Measurements from ENCODE around the gene POU3F4. TPM values are rescaled to one million over a fixed set of nuclear protein-coding genes. Genes with fewer than 3 reads are reported as not detected.

The POU3F4 gene
- total and polyA plus RNA-seq, 9 of the 15 experiments (the other 6 are each of a cell fraction or from before 2014, with no cell fraction given): not detected

DNA sequence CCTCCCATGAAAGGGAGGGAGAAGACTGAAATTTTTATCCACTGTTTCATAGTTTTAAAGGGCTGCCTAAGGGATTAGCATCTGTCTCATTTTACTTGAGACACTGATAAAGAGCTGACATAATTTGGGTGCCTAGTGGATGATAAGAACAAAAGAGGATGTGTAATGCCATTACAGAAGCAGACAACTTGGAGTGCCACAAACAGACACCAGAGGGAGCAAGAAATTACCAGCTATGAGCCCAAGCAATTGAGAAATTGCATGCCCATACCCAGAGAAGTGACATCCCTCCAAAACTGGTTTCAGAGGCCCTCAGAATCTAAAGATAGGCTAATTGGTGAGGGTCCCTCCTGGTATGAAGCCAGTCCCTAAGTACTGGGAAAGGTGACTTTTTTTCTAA, 38.5 kb upstream of the POU3F4 start (continued):
- no peak for TF ChIP-seq KLF13 (tag; IDR thresholded peaks at IDR 0.05; ENCODE audit: borderline replicate concordance, low read depth)
- no peak for TF ChIP-seq SMARCE1 (IDR thresholded peaks at IDR 0.05)
- no peak for TF ChIP-seq SRSF9 (IDR thresholded peaks at IDR 0.05; ENCODE audit: borderline replicate concordance, low read depth, low read length)

DNA sequence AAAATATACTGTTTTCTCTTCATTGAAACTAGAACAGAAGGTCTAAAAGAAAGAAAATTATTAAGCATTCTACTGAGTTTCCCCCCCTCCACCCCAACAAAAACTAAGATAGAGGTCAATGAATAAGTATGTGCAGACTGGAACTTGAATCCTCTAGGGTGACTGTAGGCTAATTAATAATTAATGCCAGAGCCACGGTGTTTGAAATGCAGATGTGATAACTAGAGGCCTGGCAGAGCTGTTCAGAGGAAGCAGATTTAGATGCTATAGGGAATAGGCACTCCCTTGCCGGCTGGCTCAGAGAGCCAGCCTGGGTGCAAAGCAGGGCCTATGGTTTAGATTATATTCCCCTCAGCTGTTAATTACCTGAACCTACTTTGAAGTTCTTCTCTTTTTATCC, 12.2 kb upstream of the POU3F4 start:
- no peaks in the 10 kb centered on the region for H3K9me1 ChIP-seq (ENCODE audit: control insufficient read depth, insufficient read depth, low read length)
- no peaks in the 10 kb centered on the region for H3K9me3 ChIP-seq (replicated peaks; ENCODE audit: control insufficient read depth, insufficient read depth, low read depth, low read length)
- H3K9ac ChIP-seq (ENCODE audit: insufficient read depth in 1 of 2, low read depth in 2 of 2, low read length in 2 of 2): no peak overlapping the region
- ATAC-seq: no peak
- ChIA-PET CTCF (ENCODE audit: low intra/inter-chr PET ratio) (no interaction called here), POLR2A (no interaction called here)
- no peak for FAIRE-seq
- intact Hi-C loops (cut with micrococcal nuclease) (no loop called here), in situ Hi-C loops (cut with MboI) (no loop called here)
- TF ChIP-seq ZC3H8 (IDR thresholded peaks at IDR 0.05): no peak
- TF ChIP-seq NFYB (IDR thresholded peaks at IDR 0.05; ENCODE audit: extremely low read depth, insufficient read length): no peak
- no peak for TF ChIP-seq FOSL1 (tag; conservative IDR thresholded peaks at IDR 0.05)
- TF ChIP-seq, protein P1, sequence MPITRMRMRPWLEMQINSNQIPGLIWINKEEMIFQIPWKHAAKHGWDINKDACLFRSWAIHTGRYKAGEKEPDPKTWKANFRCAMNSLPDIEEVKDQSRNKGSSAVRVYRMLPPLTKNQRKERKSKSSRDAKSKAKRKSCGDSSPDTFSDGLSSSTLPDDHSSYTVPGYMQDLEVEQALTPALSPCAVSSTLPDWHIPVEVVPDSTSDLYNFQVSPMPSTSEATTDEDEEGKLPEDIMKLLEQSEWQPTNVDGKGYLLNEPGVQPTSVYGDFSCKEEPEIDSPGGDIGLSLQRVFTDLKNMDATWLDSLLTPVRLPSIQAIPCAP (CRISPR knock-in tag; IDR thresholded peaks at IDR 0.05; ENCODE audit: borderline replicate concordance): no peak
- TF ChIP-seq RCOR1 (IDR thresholded peaks at IDR 0.05; ENCODE audit: borderline replicate concordance in 1 of 2, low read depth in 2 of 2, low read length in 2 of 2): no peak
- TF ChIP-seq, protein P2, sequence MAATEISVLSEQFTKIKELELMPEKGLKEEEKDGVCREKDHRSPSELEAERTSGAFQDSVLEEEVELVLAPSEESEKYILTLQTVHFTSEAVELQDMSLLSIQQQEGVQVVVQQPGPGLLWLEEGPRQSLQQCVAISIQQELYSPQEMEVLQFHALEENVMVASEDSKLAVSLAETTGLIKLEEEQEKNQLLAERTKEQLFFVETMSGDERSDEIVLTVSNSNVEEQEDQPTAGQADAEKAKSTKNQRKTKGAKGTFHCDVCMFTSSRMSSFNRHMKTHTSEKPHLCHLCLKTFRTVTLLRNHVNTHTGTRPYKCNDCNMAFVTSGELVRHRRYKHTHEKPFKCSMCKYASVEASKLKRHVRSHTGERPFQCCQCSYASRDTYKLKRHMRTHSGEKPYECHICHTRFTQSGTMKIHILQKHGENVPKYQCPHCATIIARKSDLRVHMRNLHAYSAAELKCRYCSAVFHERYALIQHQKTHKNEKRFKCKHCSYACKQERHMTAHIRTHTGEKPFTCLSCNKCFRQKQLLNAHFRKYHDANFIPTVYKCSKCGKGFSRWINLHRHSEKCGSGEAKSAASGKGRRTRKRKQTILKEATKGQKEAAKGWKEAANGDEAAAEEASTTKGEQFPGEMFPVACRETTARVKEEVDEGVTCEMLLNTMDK (IDR thresholded peaks at IDR 0.05; ENCODE audit: borderline replicate concordance, insufficient read depth, low read depth, low read length, poor library complexity, severe bottlenecking): no peak
- no peak for TF ChIP-seq LARP7 (IDR thresholded peaks at IDR 0.05)
- TF ChIP-seq TBP (optimal IDR thresholded peaks at IDR 0.05; ENCODE audit: low read depth, low read length): no peak
- TF ChIP-seq RBM15 (IDR thresholded peaks at IDR 0.05; ENCODE audit: insufficient read depth, low read length): no peak
- TF ChIP-seq EHMT2 (IDR thresholded peaks at IDR 0.05): no peak
- no peak for DNase-seq (ENCODE audit: extremely low read depth in 1 of 4, low spot score in 3 of 4)
- 0% methylated on average over 2 of the region's 2 CpGs for WGBS (ENCODE audit: insufficient coverage, low coverage, missing lambda C conversion rate)
- no peak overlapping the region for H3K27ac ChIP-seq (ENCODE audit: extremely low read depth, low read depth, low read length)
- no peaks in the 10 kb centered on the region for H3K27me3 ChIP-seq (ENCODE audit: control insufficient read depth in 2 of 2, insufficient read depth in 2 of 2, low read length in 2 of 2)
- H2AFZ ChIP-seq (ENCODE audit: low read depth, low read length): no peak overlapping the region
- no TSS peak for BruUV-seq (replicated peaks)
- no peaks in the 10 kb centered on the region for H3K36me3 ChIP-seq (ENCODE audit: control insufficient read depth, insufficient read depth, low read length)
- H3K4me2 ChIP-seq (ENCODE audit: insufficient read depth, low read length): no peak overlapping the region
- no peak overlapping the region for H3K4me3 ChIP-seq
- H3K79me2 ChIP-seq (ENCODE audit: control insufficient read depth, insufficient read depth, low read length): no peaks in the 10 kb centered on the region
- H3K4me1 ChIP-seq (replicated peaks in 1 of 2; ENCODE audit: control insufficient read depth in 2 of 2, insufficient read depth in 2 of 2, low read length in 2 of 2): no peaks in the 10 kb centered on the region
- H4K20me1 ChIP-seq (replicated peaks; ENCODE audit: control insufficient read depth, insufficient read depth, low read length): no peaks in the 10 kb centered on the region
